Measurements from ENCODE around the gene SLC16A8. TPM values are rescaled to one million over a fixed set of nuclear protein-coding genes. Genes with fewer than 3 reads are reported as not detected.
A peak's percentile ranks its signal among the peaks of the same experiment; 100 is the strongest.

Gene SLC16A8
- total and polyA plus RNA-seq, 9 of the 15 experiments (the other 6 are each of a cell fraction or from before 2014, with no cell fraction given), result not detected

DNA sequence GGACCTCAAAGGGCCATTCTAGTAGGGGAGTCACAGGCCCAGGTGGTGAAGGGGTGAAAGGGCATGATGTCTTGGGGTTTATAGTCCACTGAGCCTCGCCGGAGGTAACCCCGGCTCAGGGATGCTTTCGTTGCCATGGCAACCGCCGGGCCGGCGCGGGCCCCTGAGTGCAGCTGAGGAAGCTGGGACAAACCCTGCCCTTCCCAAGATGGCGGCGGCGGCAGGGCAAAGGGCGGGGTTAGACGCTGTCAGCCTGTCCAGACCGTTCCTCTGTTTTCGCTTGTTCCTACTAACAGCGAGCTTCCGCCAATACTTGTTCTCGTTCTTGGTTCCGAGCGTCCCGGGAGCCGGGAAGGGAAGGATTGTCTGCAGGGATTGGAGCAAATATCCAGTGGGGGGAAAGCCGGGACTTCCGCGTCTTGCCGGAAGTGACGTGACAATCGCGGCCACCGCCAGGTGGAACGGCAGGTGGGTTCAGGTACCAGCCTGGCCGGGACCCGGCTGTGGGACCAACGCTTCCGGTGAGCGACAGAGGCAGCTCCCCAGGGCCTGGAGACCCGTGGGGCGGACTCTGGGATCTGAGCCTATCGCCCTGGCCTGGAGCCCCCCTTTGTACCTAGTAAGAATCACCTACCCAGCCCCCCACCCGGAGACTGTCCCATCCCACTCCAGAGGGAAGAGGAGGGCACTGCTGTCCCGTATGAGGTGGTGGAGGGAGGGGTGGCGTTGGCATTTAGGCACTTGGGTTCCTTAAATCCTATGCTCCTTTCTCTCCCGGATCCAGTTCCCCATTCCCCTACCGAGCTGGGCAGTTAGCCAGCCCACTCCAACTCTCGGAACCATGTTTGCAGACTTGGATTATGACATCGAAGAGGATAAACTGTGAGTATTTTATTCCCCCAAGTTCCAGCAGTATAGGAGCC, 26.8 kb downstream of the SLC16A8 start, which contains the start of gene PICK1 (continued):
- TF ChIP-seq MYC (IDR thresholded peaks at IDR 0.05; ENCODE audit: low read depth, low read length) (0 out of 2 replicates have a peak, but pooled peaks have one; percentile 34), MYC (CRISPR knock-in tag; IDR thresholded peaks at IDR 0.05; ENCODE audit: borderline replicate concordance, low read depth) (no peak), ELF2 (CRISPR knock-in tag; IDR thresholded peaks at IDR 0.05) (peak; percentile 94), SIX5 (IDR thresholded peaks at IDR 0.05; ENCODE audit: borderline replicate concordance in 1 of 2, insufficient read depth in 1 of 2, low read depth in 1 of 2, low read length in 2 of 2) (peak in 1 of 2 experiments; percentile 28; a peak in 1 of 4 replicates), MEF2D (tag; conservative IDR thresholded peaks at IDR 0.05; ENCODE audit: low read depth) (no peak), HEY1 (CRISPR knock-in tag; IDR thresholded peaks at IDR 0.05; ENCODE audit: borderline replicate concordance) (no peak), FOXP1 (CRISPR knock-in tag; IDR thresholded peaks at IDR 0.05) (no peak), ASH1L (IDR thresholded peaks at IDR 0.05; ENCODE audit: borderline replicate concordance, low read depth, partially characterized antibody) (peak; percentile 58), MED1 (CRISPR knock-in tag; IDR thresholded peaks at IDR 0.05; ENCODE audit: borderline replicate concordance) (no peak), RBFOX2 (IDR thresholded peaks at IDR 0.05; ENCODE audit: low read depth, low read length) (peak; percentile 75), NRF1 (conservative IDR thresholded peaks at IDR 0.05 in 1 of 2, IDR thresholded peaks at IDR 0.05 in 1 of 2) (peak; percentile 50 to 68), CXXC5 (CRISPR knock-in tag; IDR thresholded peaks at IDR 0.05) (peak; percentile 76)
- TF ChIP-seq, protein P1, sequence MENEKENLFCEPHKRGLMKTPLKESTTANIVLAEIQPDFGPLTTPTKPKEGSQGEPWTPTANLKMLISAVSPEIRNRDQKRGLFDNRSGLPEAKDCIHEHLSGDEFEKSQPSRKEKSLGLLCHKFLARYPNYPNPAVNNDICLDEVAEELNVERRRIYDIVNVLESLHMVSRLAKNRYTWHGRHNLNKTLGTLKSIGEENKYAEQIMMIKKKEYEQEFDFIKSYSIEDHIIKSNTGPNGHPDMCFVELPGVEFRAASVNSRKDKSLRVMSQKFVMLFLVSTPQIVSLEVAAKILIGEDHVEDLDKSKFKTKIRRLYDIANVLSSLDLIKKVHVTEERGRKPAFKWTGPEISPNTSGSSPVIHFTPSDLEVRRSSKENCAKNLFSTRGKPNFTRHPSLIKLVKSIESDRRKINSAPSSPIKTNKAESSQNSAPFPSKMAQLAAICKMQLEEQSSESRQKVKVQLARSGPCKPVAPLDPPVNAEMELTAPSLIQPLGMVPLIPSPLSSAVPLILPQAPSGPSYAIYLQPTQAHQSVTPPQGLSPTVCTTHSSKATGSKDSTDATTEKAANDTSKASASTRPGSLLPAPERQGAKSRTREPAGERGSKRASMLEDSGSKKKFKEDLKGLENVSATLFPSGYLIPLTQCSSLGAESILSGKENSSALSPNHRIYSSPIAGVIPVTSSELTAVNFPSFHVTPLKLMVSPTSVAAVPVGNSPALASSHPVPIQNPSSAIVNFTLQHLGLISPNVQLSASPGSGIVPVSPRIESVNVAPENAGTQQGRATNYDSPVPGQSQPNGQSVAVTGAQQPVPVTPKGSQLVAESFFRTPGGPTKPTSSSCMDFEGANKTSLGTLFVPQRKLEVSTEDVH (IDR thresholded peaks at IDR 0.05; ENCODE audit: low read depth, partially characterized antibody), result peak; percentile 94
- TF ChIP-seq, protein P2, sequence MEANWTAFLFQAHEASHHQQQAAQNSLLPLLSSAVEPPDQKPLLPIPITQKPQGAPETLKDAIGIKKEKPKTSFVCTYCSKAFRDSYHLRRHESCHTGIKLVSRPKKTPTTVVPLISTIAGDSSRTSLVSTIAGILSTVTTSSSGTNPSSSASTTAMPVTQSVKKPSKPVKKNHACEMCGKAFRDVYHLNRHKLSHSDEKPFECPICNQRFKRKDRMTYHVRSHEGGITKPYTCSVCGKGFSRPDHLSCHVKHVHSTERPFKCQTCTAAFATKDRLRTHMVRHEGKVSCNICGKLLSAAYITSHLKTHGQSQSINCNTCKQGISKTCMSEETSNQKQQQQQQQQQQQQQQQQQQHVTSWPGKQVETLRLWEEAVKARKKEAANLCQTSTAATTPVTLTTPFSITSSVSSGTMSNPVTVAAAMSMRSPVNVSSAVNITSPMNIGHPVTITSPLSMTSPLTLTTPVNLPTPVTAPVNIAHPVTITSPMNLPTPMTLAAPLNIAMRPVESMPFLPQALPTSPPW (CRISPR knock-in tag; IDR thresholded peaks at IDR 0.05), result peak; percentile 63
- TF ChIP-seq, protein P3, sequence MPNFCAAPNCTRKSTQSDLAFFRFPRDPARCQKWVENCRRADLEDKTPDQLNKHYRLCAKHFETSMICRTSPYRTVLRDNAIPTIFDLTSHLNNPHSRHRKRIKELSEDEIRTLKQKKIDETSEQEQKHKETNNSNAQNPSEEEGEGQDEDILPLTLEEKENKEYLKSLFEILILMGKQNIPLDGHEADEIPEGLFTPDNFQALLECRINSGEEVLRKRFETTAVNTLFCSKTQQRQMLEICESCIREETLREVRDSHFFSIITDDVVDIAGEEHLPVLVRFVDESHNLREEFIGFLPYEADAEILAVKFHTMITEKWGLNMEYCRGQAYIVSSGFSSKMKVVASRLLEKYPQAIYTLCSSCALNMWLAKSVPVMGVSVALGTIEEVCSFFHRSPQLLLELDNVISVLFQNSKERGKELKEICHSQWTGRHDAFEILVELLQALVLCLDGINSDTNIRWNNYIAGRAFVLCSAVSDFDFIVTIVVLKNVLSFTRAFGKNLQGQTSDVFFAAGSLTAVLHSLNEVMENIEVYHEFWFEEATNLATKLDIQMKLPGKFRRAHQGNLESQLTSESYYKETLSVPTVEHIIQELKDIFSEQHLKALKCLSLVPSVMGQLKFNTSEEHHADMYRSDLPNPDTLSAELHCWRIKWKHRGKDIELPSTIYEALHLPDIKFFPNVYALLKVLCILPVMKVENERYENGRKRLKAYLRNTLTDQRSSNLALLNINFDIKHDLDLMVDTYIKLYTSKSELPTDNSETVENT (CRISPR knock-in tag; IDR thresholded peaks at IDR 0.05), result no peak
- TF ChIP-seq, protein P4, sequence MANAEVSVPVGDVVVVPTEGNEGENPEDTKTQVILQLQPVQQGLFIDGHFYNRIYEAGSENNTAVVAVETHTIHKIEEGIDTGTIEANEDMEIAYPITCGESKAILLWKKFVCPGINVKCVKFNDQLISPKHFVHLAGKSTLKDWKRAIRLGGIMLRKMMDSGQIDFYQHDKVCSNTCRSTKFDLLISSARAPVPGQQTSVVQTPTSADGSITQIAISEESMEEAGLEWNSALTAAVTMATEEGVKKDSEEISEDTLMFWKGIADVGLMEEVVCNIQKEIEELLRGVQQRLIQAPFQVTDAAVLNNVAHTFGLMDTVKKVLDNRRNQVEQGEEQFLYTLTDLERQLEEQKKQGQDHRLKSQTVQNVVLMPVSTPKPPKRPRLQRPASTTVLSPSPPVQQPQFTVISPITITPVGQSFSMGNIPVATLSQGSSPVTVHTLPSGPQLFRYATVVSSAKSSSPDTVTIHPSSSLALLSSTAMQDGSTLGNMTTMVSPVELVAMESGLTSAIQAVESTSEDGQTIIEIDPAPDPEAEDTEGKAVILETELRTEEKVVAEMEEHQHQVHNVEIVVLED (CRISPR knock-in tag; IDR thresholded peaks at IDR 0.05), result peak; percentile 23; the same call in 1 of the 2 replicates
